ENCODE measurements around the gene IGSF23. TPM values are rescaled to one million over a fixed set of nuclear protein-coding genes. Genes with fewer than 3 reads are reported as not detected.

The IGSF23 gene, protein sequence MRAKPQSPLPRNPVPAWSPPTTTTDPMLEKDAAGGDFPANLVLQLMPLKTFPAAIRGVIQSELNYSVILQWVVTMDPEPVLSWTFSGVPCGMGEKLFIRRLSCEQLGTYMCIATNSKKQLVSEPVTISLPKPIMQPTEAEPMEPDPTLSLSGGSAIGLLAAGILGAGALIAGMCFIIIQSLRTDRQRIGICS
- total RNA-seq, result not detected

- ChIA-PET POLR2A (no interaction called here), CTCF (no interaction called here)
Measured at GRCh38 chr19:44613295-44614178, at the start of gene IGSF23. Gene IGSF23 (plus strand): TSS chr19:44613563. CDS start chr19:44613646, 83 bp downstream.

- POLR2A ChIA-PET, result no interaction called here
- CTCF ChIA-PET, result no interaction called here
Measured at GRCh38 chr19:44566984-44567383, 46.4 kb upstream of the IGSF23 start.

DNA sequence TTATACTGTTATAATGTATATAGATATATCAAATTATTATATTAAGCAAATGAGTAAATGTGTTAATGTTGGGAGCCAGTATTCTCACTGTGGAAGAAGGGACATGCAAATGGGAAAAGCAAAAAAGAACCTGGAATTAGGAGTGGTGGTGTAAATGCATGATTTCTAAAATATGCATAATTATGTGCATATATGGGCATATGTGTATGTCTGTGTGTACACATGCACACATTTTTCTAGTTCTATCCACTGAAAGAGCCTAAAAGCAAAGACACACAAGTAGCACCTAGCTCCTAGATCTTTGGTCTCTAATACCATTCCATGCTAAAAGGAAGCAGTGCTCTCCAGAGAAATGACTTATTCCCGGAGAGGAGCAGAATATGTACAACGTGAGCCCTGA lies 45.6 kb upstream of the IGSF23 start:
- POLR2A ChIA-PET, result no interaction called here
- CTCF ChIA-PET, result no interaction called here

DNA sequence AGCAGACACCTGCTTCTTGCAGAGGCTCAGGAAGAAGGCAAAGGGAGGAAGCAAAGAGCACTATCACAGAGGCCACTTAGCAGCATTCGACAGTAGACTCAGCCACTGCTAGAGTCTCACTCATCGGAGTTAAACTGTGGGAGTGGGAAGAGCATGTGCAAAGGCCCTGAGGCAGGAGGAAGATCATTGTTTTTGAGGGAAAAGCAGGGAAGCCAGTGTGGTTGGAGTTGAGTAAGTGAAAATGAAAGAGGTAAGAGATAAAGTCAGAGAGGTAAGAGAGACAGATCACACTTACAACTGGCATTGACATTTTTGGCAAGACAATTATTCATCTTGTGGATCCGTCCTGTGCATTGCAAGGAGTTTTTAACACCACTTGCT lies 42.8 kb upstream of the IGSF23 start:
- ChIA-PET POLR2A (no interaction called here), CTCF (interaction anchor here (0.7 to 1.5 kb wide), 5 partner anchors 13 to 166 kb away, joined by 3 to 6 read pairs (median 4); no protein-coding TSS in a partner anchor)

DNA sequence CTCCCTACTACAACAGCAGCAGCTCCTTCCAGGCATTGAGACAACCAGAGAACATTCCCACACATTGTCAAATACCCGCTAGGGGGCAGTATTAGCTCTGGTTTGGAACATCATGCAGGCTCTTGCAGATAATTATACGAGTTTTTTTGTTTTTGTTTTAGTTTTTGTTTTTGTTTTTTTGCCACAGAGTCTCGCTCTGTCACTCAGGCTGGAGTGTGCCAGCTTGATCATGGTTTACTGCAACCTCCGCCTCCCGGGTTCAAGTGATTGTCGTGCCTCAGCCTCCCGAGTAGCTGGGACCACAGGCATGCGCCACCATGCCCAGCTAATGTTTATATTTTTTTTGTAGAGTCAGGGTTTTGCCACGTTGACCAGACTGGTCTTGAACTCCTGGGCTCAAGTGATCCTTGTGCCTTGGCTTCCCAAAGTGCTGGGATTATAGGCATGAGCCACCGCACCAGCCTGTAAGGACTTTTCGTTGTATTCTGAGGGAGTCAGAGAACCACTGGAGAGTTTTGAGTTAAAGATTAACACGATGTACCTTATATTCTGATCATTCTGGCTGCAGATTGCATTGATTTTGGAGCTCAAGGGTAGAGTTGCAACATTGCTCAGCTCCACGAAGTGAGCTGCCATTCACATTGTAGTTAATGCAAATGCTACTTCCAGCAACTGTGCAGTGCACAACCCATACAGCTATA lies 42.2 kb upstream of the IGSF23 start:
- CTCF ChIA-PET, result interaction anchor here (0.7 to 1.5 kb wide), 5 partner anchors 12 to 165 kb away, joined by 3 to 6 read pairs (median 4); no protein-coding TSS in a partner anchor
- POLR2A ChIA-PET, result no interaction called here

DNA sequence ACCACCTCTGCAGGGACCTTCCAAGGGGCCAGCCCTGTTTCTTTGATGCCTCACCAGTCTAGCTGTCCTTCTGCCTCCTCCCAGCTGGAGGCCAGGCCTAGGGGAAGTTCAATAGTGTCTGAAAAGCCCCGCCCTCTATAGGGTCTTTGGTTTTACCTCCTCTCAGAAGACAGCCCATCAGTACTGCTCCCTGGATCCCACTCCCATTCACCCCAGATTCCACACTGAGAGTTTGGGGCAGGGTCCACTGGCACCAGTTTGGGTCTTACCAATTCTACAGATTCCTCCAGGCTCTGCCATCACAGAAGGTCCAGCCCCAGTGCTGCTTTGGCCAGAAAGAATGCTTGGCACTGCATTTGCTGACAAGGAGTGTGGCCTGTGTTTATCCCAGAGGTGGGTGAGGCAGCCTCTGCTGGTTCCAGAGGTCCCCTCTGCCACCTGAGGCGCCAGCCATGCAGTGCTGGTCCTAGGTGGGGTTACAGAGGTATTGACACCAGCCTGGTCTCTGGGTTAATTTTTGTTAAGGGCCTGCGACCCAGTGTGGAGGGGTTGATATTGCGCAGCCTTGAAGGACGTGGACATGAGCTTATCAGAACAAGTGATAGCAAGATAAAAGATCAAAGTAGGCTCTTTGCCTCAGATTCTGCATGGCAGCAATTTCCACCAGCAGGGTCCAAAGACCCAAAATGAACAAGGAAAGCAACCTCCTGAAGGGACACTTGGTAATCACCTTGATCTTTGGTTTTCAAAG lies 41.4 kb upstream of the IGSF23 start:
- POLR2A ChIA-PET, result no interaction called here
- CTCF ChIA-PET, result interaction anchor here (1.5 kb wide), 1 partner anchor 85 kb away, joined by 6 read pairs; no protein-coding TSS in a partner anchor

DNA sequence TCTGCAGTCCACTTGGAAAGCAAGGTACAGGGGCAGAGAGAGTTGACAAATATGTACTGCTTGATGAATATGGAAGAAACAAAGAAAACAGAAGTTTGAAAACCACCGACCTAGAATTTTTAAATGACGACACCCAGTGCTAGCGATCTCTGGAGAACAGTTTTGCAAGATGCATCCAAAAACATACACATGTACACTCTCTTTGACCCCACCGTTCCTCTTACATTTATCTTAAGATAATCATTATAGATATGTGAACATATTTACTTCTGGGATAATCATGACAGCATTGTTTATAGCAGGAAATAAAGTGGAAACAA lies 40.8 kb upstream of the IGSF23 start:
- POLR2A ChIA-PET, result no interaction called here

GRCh38 chr19:44573183-44573582 lies 40.2 kb upstream of the IGSF23 start:
- ChIA-PET CTCF (interaction anchor here (1.0 kb wide), 1 partner anchor 9 kb away, joined by 3 read pairs; no protein-coding TSS in a partner anchor), POLR2A (no interaction called here)

More for the DNA sequence above, 40.8 kb upstream of the IGSF23 start:
- CTCF ChIA-PET, result no interaction called here

DNA sequence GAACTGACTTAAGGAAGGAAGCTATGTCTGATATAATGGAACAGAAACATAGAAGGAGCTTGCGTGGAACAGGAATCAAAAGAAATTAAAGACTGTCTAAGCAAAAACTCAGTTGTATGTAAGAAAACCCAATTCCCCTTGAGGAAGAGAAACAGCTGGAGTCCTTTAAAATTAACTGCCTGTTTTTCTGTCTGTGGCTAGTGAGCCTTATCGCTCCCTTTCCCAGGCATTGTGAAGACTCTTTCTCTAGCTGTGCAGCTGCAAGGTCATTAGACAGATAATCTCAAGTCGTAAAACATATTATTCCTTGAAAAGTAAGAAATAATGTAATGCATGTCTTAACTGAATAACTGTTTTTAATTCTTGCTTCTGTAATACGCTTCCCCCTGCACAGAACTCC lies 39.7 kb upstream of the IGSF23 start:
- POLR2A ChIA-PET, result no interaction called here

DNA sequence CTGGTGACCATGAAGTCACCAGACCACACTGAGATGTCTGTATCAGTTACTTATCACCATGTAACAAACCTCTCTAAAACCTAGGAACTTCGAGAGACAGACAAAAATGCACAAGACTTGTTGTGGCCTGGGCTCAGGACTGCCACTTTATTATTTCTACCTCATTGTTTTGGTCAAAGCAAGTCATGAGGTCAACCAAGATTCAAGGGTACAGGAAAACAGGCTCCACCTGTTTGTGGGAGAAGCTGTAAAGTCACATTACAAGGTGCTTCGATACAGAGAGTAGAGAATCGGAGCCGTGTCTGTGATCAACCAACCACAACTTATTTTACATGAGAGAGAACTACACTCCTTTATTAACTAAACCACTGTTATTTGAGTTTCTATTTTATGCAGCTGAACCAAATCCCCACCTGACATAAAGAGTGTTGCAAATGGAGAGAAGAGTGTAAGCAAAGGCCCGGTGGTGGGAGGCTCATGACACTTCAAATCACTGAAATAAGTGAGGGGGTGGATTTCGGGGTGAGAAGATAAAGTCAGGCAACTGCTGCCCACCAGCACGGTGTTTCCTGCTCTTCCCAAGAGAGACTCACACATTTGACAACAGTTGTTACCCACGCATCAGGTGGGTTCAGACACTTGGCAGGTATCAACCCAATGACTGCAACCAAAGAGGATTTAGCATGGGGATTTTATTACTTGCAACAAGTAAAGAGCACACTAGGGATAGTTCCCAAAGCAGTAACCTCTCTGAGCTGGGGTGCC lies 39.0 kb upstream of the IGSF23 start:
- CTCF ChIA-PET, result no interaction called here
- POLR2A ChIA-PET, result no interaction called here

More for the DNA sequence above, 39.7 kb upstream of the IGSF23 start:
- CTCF ChIA-PET, result interaction anchor here (1.0 kb wide), 1 partner anchor 9 kb away, joined by 3 read pairs; no protein-coding TSS in a partner anchor

DNA sequence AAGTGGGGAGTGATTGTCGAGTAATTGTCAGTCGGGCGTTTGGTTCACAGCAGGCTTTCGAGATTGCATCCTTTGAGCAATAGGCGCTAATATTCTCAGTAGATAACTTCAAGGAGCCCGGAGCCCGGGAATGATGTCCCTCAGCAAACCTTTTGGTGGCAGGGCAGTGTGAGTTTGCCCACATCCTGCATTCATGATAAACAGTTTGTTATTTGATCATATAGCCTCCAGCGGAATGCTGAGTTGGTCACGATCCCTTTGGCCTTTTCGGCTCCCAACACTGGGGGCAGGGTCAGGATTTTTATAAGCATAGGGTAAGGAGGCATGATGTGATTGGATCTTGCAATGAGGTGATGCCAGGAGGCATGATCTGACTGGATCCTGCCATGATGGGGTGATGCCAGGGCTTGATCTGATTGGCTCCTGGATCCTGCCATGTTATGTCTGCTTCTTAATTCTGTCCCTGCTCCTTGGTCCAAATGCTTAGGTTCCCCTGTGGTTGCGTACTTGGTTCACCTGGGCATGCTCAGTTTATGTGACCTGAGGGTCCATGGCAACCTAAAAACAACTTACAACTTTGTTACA lies 38.2 kb upstream of the IGSF23 start:
- ChIA-PET POLR2A (no interaction called here), CTCF (no interaction called here)

- POLR2A ChIA-PET, result no interaction called here
- CTCF ChIA-PET, result interaction anchor here (0.7 kb wide), 1 partner anchor 132 kb away, joined by 3 read pairs; no protein-coding TSS in a partner anchor
Measured at GRCh38 chr19:44576843-44577565, 36.4 kb upstream of the IGSF23 start.

DNA sequence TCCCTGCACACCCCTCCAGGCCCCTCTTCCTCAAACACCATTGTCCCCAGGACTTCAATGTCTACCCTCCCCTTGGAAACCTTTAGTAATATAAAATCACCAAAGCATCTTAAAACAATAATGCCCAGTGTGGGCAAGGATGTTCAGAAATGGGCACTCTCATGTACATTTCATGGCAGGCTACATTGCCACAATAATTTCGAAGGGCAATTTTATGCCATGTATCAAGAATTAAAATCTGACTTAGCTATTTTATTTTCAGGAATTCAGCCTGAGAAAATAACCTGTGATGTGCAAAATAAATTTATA lies 35.8 kb upstream of the IGSF23 start:
- POLR2A ChIA-PET, result no interaction called here
- CTCF ChIA-PET, result interaction anchor here (0.7 kb wide), 1 partner anchor 131 kb away, joined by 3 read pairs; no protein-coding TSS in a partner anchor

GRCh38 chr19:44579663-44580365 lies 33.5 kb upstream of the IGSF23 start:
- ChIA-PET CTCF (no interaction called here), POLR2A (no interaction called here)

- CTCF ChIA-PET, result no interaction called here
Measured at GRCh38 chr19:44580366-44580895, 32.9 kb upstream of the IGSF23 start.

GRCh38 chr19:44581288-44581687 lies 32.1 kb upstream of the IGSF23 start:
- ChIA-PET POLR2A (no interaction called here), CTCF (no interaction called here)

More at GRCh38 chr19:44580366-44580895, 32.9 kb upstream of the IGSF23 start:
- POLR2A ChIA-PET, result no interaction called here

- ChIA-PET POLR2A (no interaction called here), CTCF (interaction anchor here (0.7 to 1.7 kb wide), 2 partner anchors 9 to 12 kb away, joined by 3 to 4 read pairs; no protein-coding TSS in a partner anchor)
Measured at GRCh38 chr19:44582581-44583265, 30.6 kb upstream of the IGSF23 start.
